NCI-H2029 treated with DMSO at 0.1 percent for 48 hours (cell line): Measurements from ENCODE around the gene TMEM154.

Source experiments
- DNase-seq: peaks from one replicate; lab custom pipeline; 2025; lab: John Stamatoyannopoulos, UW

The TMEM154 gene

GRCh38 chr4:152591396-152591795 is 88.4 kb downstream of the TMEM154 start:
- DNase-seq = peak; percentile 48

GRCh38 chr4:152590179-152591031 is 89.4 kb downstream of the TMEM154 start:
- DNase-seq = peak; percentile 82

- no peak for DNase-seq
These were observed 90.9 kb downstream of the TMEM154 start for GRCh38 chr4:152588869-152589268.

GRCh38 chr4:152587127-152587526 is 92.7 kb downstream of the TMEM154 start:
- no peak for DNase-seq

GRCh38 chr4:152586668-152587067 is 93.1 kb downstream of the TMEM154 start:
- DNase-seq = no peak

- DNase-seq = no peak
These were observed 94.8 kb downstream of the TMEM154 start for GRCh38 chr4:152585023-152585441.

GRCh38 chr4:152581536-152582160 is 98.1 kb downstream of the TMEM154 start:
- no peak for DNase-seq

- no peak for DNase-seq
These were observed 99.9 kb downstream of the TMEM154 start for GRCh38 chr4:152579916-152580315.

GRCh38 chr4:152579107-152579764 is 100.6 kb downstream of the TMEM154 start:
- DNase-seq = no peak

- no peak for DNase-seq
These were observed 101.1 kb downstream of the TMEM154 start for GRCh38 chr4:152578670-152579069.

GRCh38 chr4:152577708-152578396 is 101.9 kb downstream of the TMEM154 start:
- DNase-seq = no peak

GRCh38 chr4:152575533-152575932 is 104.3 kb downstream of the TMEM154 start:
- DNase-seq = no peak

GRCh38 chr4:152573861-152574260 is 105.9 kb downstream of the TMEM154 start:
- no peak for DNase-seq

- no peak for DNase-seq
These were observed 107.2 kb downstream of the TMEM154 start for GRCh38 chr4:152572417-152573086.

GRCh38 chr4:152571770-152572169 is 108.0 kb downstream of the TMEM154 start:
- DNase-seq = no peak

- DNase-seq = no peak
These were observed 108.5 kb downstream of the TMEM154 start for GRCh38 chr4:152571296-152571695.
